PC-3 (cell line): Measurements from ENCODE around the gene LTBP3.

Source experiments
- EZH2 ChIP-seq: fragments of 300-600 bp; sonication (generic); IDR thresholded peaks from one replicate; pipeline ENCODE4 v1.6.1; 2017; ENCODE audit warnings: antibody characterized with exemption, mild to moderate bottlenecking, low read length; ENCODE audit not compliant: unreplicated experiment
- EZH2phosphoT487 ChIP-seq: fragments of 300-600 bp; sonication (generic); IDR thresholded peaks from 2 replicates; pipeline ENCODE4 v1.6.1; 2018; ENCODE audit warnings: mild to moderate bottlenecking, antibody characterized with exemption, low read length, borderline replicate concordance
- TF ChIP-seq, protein P1 (sequence below): fragments of 300-600 bp; sonication (generic); conservative IDR thresholded peaks from 2 replicates; pipeline ENCODE4 v1.5.1; 2017; ENCODE audit warnings: antibody characterized with exemption, low read depth, mild to moderate bottlenecking, low read length

DNA sequence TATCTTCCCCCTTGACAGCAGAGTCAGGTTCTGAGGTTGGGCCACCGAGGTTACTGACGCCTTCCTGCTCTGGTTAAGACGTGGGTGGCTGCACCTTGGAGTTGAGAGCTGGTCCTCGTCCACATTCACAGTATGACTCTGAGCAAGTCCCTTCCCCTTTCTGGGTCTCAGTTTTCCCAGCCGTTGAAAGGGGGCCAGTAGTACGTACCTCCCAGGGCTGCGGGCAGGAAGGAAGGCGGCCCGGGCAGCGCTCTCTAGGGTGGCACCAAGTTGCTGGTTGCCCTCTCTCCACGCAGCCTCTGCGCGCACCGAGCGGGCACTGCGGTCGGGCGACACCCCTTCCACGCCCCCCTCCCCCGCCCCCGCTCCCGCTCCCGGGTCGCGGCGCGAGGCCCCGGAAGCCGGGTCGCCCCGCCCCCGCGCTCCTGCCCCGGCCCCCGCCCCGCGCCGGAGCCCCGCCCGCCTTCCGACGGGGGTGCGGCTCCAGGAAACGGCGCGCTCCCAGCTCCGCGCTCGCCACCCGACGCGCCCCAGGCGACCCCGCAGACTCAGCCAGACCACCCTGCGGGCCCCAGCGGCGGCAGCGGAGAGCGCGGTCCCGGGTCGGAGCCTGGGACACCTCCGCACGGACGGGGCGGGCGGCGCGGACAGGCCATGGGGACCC lies 17.5 kb upstream of the LTBP3 start, which contains the start of gene EHBP1L1:
- TF ChIP-seq, protein P1, sequence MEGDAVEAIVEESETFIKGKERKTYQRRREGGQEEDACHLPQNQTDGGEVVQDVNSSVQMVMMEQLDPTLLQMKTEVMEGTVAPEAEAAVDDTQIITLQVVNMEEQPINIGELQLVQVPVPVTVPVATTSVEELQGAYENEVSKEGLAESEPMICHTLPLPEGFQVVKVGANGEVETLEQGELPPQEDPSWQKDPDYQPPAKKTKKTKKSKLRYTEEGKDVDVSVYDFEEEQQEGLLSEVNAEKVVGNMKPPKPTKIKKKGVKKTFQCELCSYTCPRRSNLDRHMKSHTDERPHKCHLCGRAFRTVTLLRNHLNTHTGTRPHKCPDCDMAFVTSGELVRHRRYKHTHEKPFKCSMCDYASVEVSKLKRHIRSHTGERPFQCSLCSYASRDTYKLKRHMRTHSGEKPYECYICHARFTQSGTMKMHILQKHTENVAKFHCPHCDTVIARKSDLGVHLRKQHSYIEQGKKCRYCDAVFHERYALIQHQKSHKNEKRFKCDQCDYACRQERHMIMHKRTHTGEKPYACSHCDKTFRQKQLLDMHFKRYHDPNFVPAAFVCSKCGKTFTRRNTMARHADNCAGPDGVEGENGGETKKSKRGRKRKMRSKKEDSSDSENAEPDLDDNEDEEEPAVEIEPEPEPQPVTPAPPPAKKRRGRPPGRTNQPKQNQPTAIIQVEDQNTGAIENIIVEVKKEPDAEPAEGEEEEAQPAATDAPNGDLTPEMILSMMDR: no peak
- no peak for TF ChIP-seq EZH2
- TF ChIP-seq EZH2phosphoT487: no peak
